Activated CD8-positive, alpha-beta memory T cell treated with anti-CD3 and anti-CD28 coated beads, Interleukin-2, amount 50 U/mL, for 4 hours (primary cell): ENCODE measurements around the gene GSDMA.
A peak's percentile ranks its signal among the peaks of the same experiment; 100 is the strongest.

ENCODE experiments used
- DNase-seq: peaks from one replicate; pipeline ENCODE4 v3.0.0-alpha.2; 2020

The GSDMA gene

GRCh38 chr17:39962642-39963220, at the start of gene GSDMA:
TSS of gene GSDMA (plus strand) at chr17:39963004. CDS start at chr17:39965688, 2,684 bp downstream.
- no peak for DNase-seq

GRCh38 chr17:39913989-39914388, 48.8 kb upstream of the GSDMA start:
- DNase-seq, result no peak

GRCh38 chr17:39915559-39915958, 47.2 kb upstream of the GSDMA start:
- no peak for DNase-seq

- no peak for DNase-seq
Observed at GRCh38 chr17:39916918-39917317, 45.9 kb upstream of the GSDMA start.

GRCh38 chr17:39919087-39919683, 43.6 kb upstream of the GSDMA start:
- no peak for DNase-seq

GRCh38 chr17:39920218-39921210, 42.3 kb upstream of the GSDMA start:
- DNase-seq, result peak; percentile 49

- peak; percentile 39 for DNase-seq
Observed at GRCh38 chr17:39921323-39921722, 41.5 kb upstream of the GSDMA start.

GRCh38 chr17:39922006-39922405, 40.8 kb upstream of the GSDMA start:
- no peak for DNase-seq

- no peak for DNase-seq
Observed at GRCh38 chr17:39923230-39923629, 39.6 kb upstream of the GSDMA start.

- DNase-seq, result no peak
Observed at GRCh38 chr17:39923836-39924690, 38.7 kb upstream of the GSDMA start.

- no peak for DNase-seq
Observed at GRCh38 chr17:39924691-39925055, 38.1 kb upstream of the GSDMA start.

- DNase-seq, result no peak
Observed at GRCh38 chr17:39925282-39926134, 37.3 kb upstream of the GSDMA start.

GRCh38 chr17:39926135-39926587, 36.6 kb upstream of the GSDMA start:
- DNase-seq, result no peak

GRCh38 chr17:39926588-39927100, 36.2 kb upstream of the GSDMA start:
- DNase-seq, result peak; percentile 49

- peak; percentile 91 for DNase-seq
Observed at GRCh38 chr17:39927101-39927928, 35.5 kb upstream of the GSDMA start, which contains the start of the genes LRRC3C and ORMDL3. TSS of gene LRRC3C (plus strand) at chr17:39927732. CDS start at chr17:39941524, 13,792 bp downstream. TSS of gene ORMDL3 (minus strand) at chr17:39927601. CDS start at chr17:39924203, 3,398 bp downstream.

- no peak for DNase-seq
Observed at GRCh38 chr17:39927929-39928857, 34.6 kb upstream of the GSDMA start.

GRCh38 chr17:39928858-39929645, 33.8 kb upstream of the GSDMA start:
- DNase-seq, result no peak
